ENCODE data around the gene NOP58. TPM values are rescaled to one million over a fixed set of nuclear protein-coding genes. Genes with fewer than 3 reads are reported as not detected.
A peak's percentile ranks its signal among the peaks of the same experiment; 100 is the strongest.
"Not testable (repeated sequence)": the region's sequence is repeated elsewhere in the genome, so short reads cannot be mapped to it uniquely, and the experiment has no call there.

Gene NOP58
- total and polyA plus RNA-seq, 4 donors = 29.2 to 102 (median 45.8) TPM

DNA sequence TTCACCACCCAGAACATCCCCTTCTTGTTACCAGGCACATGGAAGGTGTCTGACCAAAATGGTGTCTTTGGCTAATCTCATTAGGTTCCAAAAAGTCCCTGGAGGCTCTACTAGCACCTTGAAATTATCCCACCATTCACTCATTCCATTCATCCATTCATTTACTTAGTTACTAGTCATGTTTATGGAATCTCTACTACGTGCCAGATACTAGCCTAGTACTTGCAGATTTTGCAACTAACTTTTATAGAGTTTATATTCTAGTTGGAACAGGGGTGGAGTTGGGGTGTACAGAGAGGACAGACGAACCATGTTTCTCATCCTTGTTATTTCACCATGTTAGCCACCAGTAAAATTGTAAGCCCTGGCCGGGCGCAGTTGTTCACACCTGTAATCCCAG is 4.0 kb upstream of the NOP58 start:
- no peaks in the 10 kb centered on the region for H3K9me3 ChIP-seq (ENCODE audit: control insufficient read depth, low read length)
- ATAC-seq (ENCODE audit: low FRiP score) = no peak
- no peaks in the 10 kb centered on the region for H3K27me3 ChIP-seq (ENCODE audit: control insufficient read depth in 1 of 2, insufficient read depth in 2 of 2, low read length in 1 of 2)
- 59 to 67% methylated on average over 4 of the region's 4 CpGs for WGBS, 2 donors
- H3K27ac ChIP-seq (ENCODE audit: low read depth in 1 of 2, low read length in 2 of 2) = no peak overlapping the region
- peaks cover 0 to 2% of the 10 kb centered on the region in 2 donors for H3K36me3 ChIP-seq (ENCODE audit: control insufficient read depth in 1 of 2, insufficient read depth in 2 of 2, low read length in 1 of 2)
- intact Hi-C loops (cut with DNase I) = loop anchor here in 1 of 2 donors (10.0 kb wide), 1 partner anchor 113 kb away; the partner anchor contains the start of gene BMPR2
- no peak overlapping the region for H3K4me3 ChIP-seq (ENCODE audit: low read length in 2 of 2)
- H3K4me1 ChIP-seq (ENCODE audit: control insufficient read depth in 1 of 2, insufficient read depth in 2 of 2, low read length in 2 of 2) = no peaks in the 10 kb centered on the region
- no peak for DNase-seq

DNA sequence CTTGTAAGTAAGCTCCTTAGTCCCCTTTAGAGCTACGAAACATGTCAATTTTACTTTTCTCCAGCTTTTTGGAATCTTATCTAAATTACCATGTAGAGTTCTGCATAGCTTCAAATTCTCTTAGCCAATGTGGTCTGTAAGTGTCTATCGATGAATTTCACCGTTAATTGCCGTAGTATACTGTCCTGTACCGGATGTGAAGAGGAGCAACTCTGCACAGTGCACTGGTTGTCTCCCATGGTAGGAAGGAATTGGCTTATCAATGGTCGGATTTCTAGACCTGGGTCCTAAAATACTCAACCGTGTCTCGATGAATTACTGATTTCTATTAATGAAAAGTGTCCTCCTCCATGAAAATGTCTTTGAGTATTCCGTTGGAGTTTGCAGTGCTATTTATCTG is 1.9 kb downstream of the NOP58 start:
- Histone ChIP-seq H3K36me3 (ENCODE audit: control insufficient read depth in 1 of 2, insufficient read depth in 2 of 2, low read length in 1 of 2) (no peaks in the 10 kb centered on the region), H3K9me3 (ENCODE audit: control insufficient read depth, low read length) (no peaks in the 10 kb centered on the region), H3K4me1 (ENCODE audit: control insufficient read depth in 1 of 2, insufficient read depth in 2 of 2, low read length in 2 of 2) (peaks cover 0 to 1% of the 10 kb centered on the region in 2 donors), H3K27me3 (ENCODE audit: control insufficient read depth in 1 of 2, insufficient read depth in 2 of 2, low read length in 1 of 2) (no peaks in the 10 kb centered on the region), H3K4me3 (ENCODE audit: low read length in 2 of 2) (peak overlapping the region in 1 of 2 donors; percentile 54), H3K27ac (ENCODE audit: low read depth in 1 of 2, low read length in 2 of 2) (no peak overlapping the region)
- DNase-seq (no peak), ATAC-seq (ENCODE audit: low FRiP score) (no peak)
- WGBS, 2 donors = 40 to 42% methylated on average over 9 of the region's 9 CpGs
- intact Hi-C loops (cut with DNase I) = loop anchor here in 1 of 2 donors (10.0 kb wide), 1 partner anchor 107 kb away; the partner anchor contains the start of gene BMPR2

DNA sequence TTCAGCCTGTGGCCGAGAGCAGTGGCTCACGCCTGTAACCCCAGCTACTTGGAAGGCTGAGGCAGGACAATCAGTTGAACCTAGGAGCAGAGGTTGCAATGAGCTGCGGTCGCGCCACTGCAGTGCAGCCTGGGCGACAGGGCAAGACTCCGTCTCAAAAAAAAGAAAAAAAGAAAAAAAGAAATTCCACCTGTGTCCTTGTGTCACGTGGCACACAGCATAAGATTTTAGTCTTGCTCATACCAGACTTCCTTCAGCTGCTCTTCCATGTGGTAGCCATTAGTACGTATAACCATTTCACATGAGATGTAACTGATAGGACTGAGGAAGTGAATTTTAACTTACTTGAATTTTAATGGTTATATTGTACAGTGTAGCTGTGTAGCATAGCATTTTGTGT is 4.0 kb downstream of the NOP58 start:
- Histone ChIP-seq H3K27ac (ENCODE audit: low read depth in 1 of 2, low read length in 2 of 2) (no peak overlapping the region), H3K4me3 (ENCODE audit: low read length in 2 of 2) (no peak overlapping the region), H3K27me3 (ENCODE audit: control insufficient read depth in 1 of 2, insufficient read depth in 2 of 2, low read length in 1 of 2) (no peaks in the 10 kb centered on the region), H3K36me3 (ENCODE audit: control insufficient read depth in 1 of 2, insufficient read depth in 2 of 2, low read length in 1 of 2) (no peaks in the 10 kb centered on the region), H3K9me3 (ENCODE audit: control insufficient read depth, low read length) (no peaks in the 10 kb centered on the region), H3K4me1 (ENCODE audit: control insufficient read depth in 1 of 2, insufficient read depth in 2 of 2, low read length in 2 of 2) (peaks cover 0 to 1% of the 10 kb centered on the region in 2 donors)
- ATAC-seq (ENCODE audit: low FRiP score) = no peak
- DNase-seq = no peak
- intact Hi-C loops (cut with DNase I) = loop anchor here in 1 of 2 donors (10.0 kb wide), 1 partner anchor 105 kb away; the partner anchor contains the start of gene BMPR2
- 81% methylated on average over 9 of the region's 9 CpGs for WGBS, 2 donors

- 79 to 86% methylated on average over 3 of the region's 3 CpGs for WGBS, 2 donors
- no peak overlapping the region for H3K27ac ChIP-seq (ENCODE audit: low read depth in 1 of 2, low read length in 2 of 2)
- peaks cover 0 to 1% of the 10 kb centered on the region in 2 donors for H3K4me1 ChIP-seq (ENCODE audit: control insufficient read depth in 1 of 2, insufficient read depth in 2 of 2, low read length in 2 of 2)
- H3K4me3 ChIP-seq (ENCODE audit: low read length in 2 of 2) = no peak overlapping the region
- no peaks in the 10 kb centered on the region for H3K27me3 ChIP-seq (ENCODE audit: control insufficient read depth in 1 of 2, insufficient read depth in 2 of 2, low read length in 1 of 2)
- ATAC-seq (ENCODE audit: low FRiP score) (no peak), DNase-seq (no peak)
- H3K36me3 ChIP-seq (ENCODE audit: control insufficient read depth in 1 of 2, insufficient read depth in 2 of 2, low read length in 1 of 2) = no peaks in the 10 kb centered on the region
- intact Hi-C loops (cut with DNase I) = no loop called here
- H3K9me3 ChIP-seq (ENCODE audit: control insufficient read depth, low read length) = no peaks in the 10 kb centered on the region
These were observed 4.9 kb downstream of the NOP58 start for GRCh38 chr2:202270487-202270886.

GRCh38 chr2:202276078-202276720 is 10.6 kb downstream of the NOP58 start:
- WGBS, 2 donors = 91 to 94% methylated on average over 11 of the region's 11 CpGs
- ATAC-seq (ENCODE audit: low FRiP score); H3K9me3 ChIP-seq (ENCODE audit: control insufficient read depth, low read length): not testable (repeated sequence)

DNA sequence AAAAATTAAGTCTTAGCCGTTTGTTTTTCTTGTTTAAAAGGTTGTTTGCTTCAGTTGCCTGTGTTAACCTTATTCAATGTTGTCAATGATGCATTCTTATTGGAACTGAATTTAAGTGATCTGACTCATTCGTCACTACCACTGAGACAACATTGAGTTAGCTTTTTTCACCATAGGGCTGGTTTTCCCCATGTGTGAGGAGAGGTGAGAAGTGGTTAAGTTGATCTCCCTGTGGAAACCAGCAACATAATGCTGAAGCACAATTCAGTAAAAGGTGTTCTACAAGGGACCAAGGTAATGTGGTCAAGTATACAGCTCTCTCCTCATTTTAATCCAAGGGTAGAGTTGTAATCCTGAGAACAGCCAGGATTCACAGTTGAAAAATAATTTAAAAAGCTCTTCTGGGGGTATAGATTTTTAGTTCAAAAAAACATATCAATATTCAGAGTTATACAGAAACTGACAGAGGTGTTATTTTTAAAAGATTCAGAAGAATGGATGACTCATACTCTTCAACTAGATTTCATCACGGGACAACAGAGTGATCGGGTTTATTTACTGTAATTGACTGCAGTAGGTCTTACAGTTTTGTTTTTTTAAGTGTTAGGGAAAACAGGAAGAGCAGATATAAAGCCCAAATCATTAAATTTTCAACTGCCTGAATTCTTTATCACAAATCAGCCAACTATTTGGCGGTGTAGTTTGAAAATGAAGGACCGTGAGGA is 12.6 kb downstream of the NOP58 start:
- WGBS, 2 donors = 60 to 61% methylated on average over 6 of the region's 6 CpGs
- no peak overlapping the region for H3K27ac ChIP-seq (ENCODE audit: low read depth in 1 of 2, low read length in 2 of 2)

More at GRCh38 chr2:202276078-202276720, 10.6 kb downstream of the NOP58 start:
- H3K27me3 ChIP-seq (ENCODE audit: control insufficient read depth in 1 of 2, insufficient read depth in 2 of 2, low read length in 1 of 2); H3K4me1 ChIP-seq (ENCODE audit: control insufficient read depth in 1 of 2, insufficient read depth in 2 of 2, low read length in 2 of 2); H3K27ac ChIP-seq (ENCODE audit: low read depth in 1 of 2, low read length in 2 of 2); H3K36me3 ChIP-seq (ENCODE audit: control insufficient read depth in 1 of 2, insufficient read depth in 2 of 2, low read length in 1 of 2); intact Hi-C loops (cut with DNase I); DNase-seq; H3K4me3 ChIP-seq (ENCODE audit: low read length in 2 of 2): not testable (repeated sequence)

GRCh38 chr2:202278944-202279343 is 13.4 kb downstream of the NOP58 start:
- H3K4me3 ChIP-seq (ENCODE audit: low read length in 2 of 2) = no peak overlapping the region
- H3K27me3 ChIP-seq (ENCODE audit: control insufficient read depth in 1 of 2, insufficient read depth in 2 of 2, low read length in 1 of 2) = no peaks in the 10 kb centered on the region
- peak; percentile 60 for ATAC-seq (ENCODE audit: low FRiP score)
- no peaks in the 10 kb centered on the region for H3K9me3 ChIP-seq (ENCODE audit: control insufficient read depth, low read length)
- no peaks in the 10 kb centered on the region for H3K4me1 ChIP-seq (ENCODE audit: control insufficient read depth in 1 of 2, insufficient read depth in 2 of 2, low read length in 2 of 2)
- DNase-seq = no peak
- intact Hi-C loops (cut with DNase I) = no loop called here
- WGBS, 2 donors = 3 to 9% methylated on average over 1 of the region's 1 CpG
- H3K36me3 ChIP-seq (ENCODE audit: control insufficient read depth in 1 of 2, insufficient read depth in 2 of 2, low read length in 1 of 2) = no peaks in the 10 kb centered on the region
- H3K27ac ChIP-seq (ENCODE audit: low read depth in 1 of 2, low read length in 2 of 2) = no peak overlapping the region

More for the DNA sequence above, 12.6 kb downstream of the NOP58 start:
- Histone ChIP-seq H3K27me3 (ENCODE audit: control insufficient read depth in 1 of 2, insufficient read depth in 2 of 2, low read length in 1 of 2) (no peaks in the 10 kb centered on the region), H3K4me3 (ENCODE audit: low read length in 2 of 2) (no peak overlapping the region), H3K36me3 (ENCODE audit: control insufficient read depth in 1 of 2, insufficient read depth in 2 of 2, low read length in 1 of 2) (no peaks in the 10 kb centered on the region), H3K4me1 (ENCODE audit: control insufficient read depth in 1 of 2, insufficient read depth in 2 of 2, low read length in 2 of 2) (no peaks in the 10 kb centered on the region), H3K9me3 (ENCODE audit: control insufficient read depth, low read length) (no peaks in the 10 kb centered on the region)
- no peak for DNase-seq
- intact Hi-C loops (cut with DNase I) = no loop called here
- ATAC-seq (ENCODE audit: low FRiP score) = no peak

DNA sequence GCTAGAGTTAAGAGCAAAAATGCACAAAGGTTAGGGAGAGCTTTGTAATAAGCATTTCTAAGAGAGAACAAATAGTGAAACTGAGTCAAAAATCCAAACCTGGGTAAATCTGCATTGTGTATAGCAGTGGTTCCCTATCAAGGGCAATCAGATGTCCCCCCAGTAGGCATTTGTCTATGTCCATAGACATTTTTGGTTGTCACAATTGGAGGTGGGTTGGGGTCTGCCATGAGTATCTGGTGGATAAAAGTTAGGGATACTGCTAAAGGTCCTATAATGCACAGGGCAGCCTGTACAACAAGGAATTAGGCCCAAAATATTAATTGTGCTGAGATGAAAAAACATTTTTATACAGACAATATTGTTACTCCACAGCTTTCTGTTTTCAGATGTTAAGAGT is 21.0 kb downstream of the NOP58 start:
- DNase-seq (no peak), ATAC-seq (ENCODE audit: low FRiP score) (no peak)
- Histone ChIP-seq H3K27me3 (ENCODE audit: control insufficient read depth in 1 of 2, insufficient read depth in 2 of 2, low read length in 1 of 2) (no peaks in the 10 kb centered on the region), H3K4me3 (ENCODE audit: low read length in 2 of 2) (no peak overlapping the region), H3K36me3 (ENCODE audit: control insufficient read depth in 1 of 2, insufficient read depth in 2 of 2, low read length in 1 of 2) (peaks cover 5 to 6% of the 10 kb centered on the region in 2 donors), H3K27ac (ENCODE audit: low read depth in 1 of 2, low read length in 2 of 2) (no peak overlapping the region), H3K4me1 (ENCODE audit: control insufficient read depth in 1 of 2, insufficient read depth in 2 of 2, low read length in 2 of 2) (no peaks in the 10 kb centered on the region), H3K9me3 (ENCODE audit: control insufficient read depth, low read length) (no peaks in the 10 kb centered on the region)
- intact Hi-C loops (cut with DNase I) = no loop called here

Measured in aorta (tissue), 5 donors.